GM23248 (cell line): ENCODE data around the gene SDK2. TPM values are rescaled to one million over a fixed set of nuclear protein-coding genes. Genes with fewer than 3 reads are reported as not detected.

Experiments used
- DNase-seq: peaks from one replicate; pipeline ENCODE4 v3.0.0-alpha.2; 2015
- H2AFZ ChIP-seq: fragments of 200-600 bp; sonication (generic); 2 replicates; pipeline ENCODE4 v1.6.1; 2016; ENCODE audit warnings: antibody characterized with exemption
- H3F3A ChIP-seq: fragments of 200-600 bp; sonication (generic); 2 replicates; pipeline ENCODE4 v1.6.1; 2016; ENCODE audit warnings: mild to moderate bottlenecking, antibody characterized with exemption, mixed run types; ENCODE audit not compliant: insufficient read depth
- H3K27ac ChIP-seq: fragments of 200-600 bp; sonication (generic); 2 replicates; pipeline ENCODE4 v1.5.1; 2016; ENCODE audit warnings: mild to moderate bottlenecking
- H3K27me3 ChIP-seq: fragments of 200-600 bp; sonication (generic); replicated peaks from 2 replicates; pipeline ENCODE4 v1.6.1; 2016; ENCODE audit warnings: mild to moderate bottlenecking; ENCODE audit not compliant: insufficient read depth
- H3K36me3 ChIP-seq: fragments of 200-600 bp; sonication (generic); 2 replicates; pipeline ENCODE4 v1.6.1; 2016; ENCODE audit warnings: low read depth, mild to moderate bottlenecking
- H3K4me1 ChIP-seq: fragments of 200-600 bp; sonication (generic); 2 replicates; pipeline ENCODE4 v1.6.1; 2016; ENCODE audit warnings: mild to moderate bottlenecking; ENCODE audit not compliant: insufficient read depth
- H3K4me2 ChIP-seq: fragments of 200-600 bp; sonication (generic); one replicate; pipeline ENCODE4 v1.6.1; 2016; ENCODE audit warnings: mild to moderate bottlenecking; ENCODE audit not compliant: unreplicated experiment
- H3K4me3 ChIP-seq: fragments of 200-600 bp; sonication (generic); 2 replicates; pipeline ENCODE4 v1.5.1; 2016; ENCODE audit warnings: mild to moderate bottlenecking
- H3K79me2 ChIP-seq: fragments of 200-600 bp; sonication (generic); 2 replicates; pipeline ENCODE4 v1.6.1; 2016; ENCODE audit warnings: mild to moderate bottlenecking; ENCODE audit not compliant: insufficient read depth
- H3K9ac ChIP-seq: fragments of 200-600 bp; sonication (generic); 2 replicates; pipeline ENCODE4 v1.6.1; 2016; ENCODE audit warnings: mild to moderate bottlenecking
- H3K9me2 ChIP-seq: fragments of 200-600 bp; sonication (generic); 2 replicates; pipeline ENCODE4 v1.6.1; 2016; ENCODE audit warnings: mixed run types, mild to moderate bottlenecking, moderate library complexity; ENCODE audit not compliant: insufficient read depth
- H3K9me3 ChIP-seq: fragments of 200-600 bp; sonication (generic); one replicate; pipeline ENCODE4 v1.6.1; 2017; ENCODE audit warnings: low read depth
- H4K20me1 ChIP-seq: fragments of 200-600 bp; sonication (generic); 2 replicates; pipeline ENCODE4 v1.6.0; 2016; ENCODE audit not compliant: insufficient read depth
- EZH2 ChIP-seq: fragments of 200-600 bp; sonication (generic); IDR thresholded peaks from 2 replicates; pipeline ENCODE4 v1.6.1; 2018; ENCODE audit warnings: antibody characterized with exemption, mild to moderate bottlenecking; ENCODE audit not compliant: insufficient read depth, poor library complexity, severe bottlenecking
- EZH2phosphoT487 ChIP-seq: fragments of 200-600 bp; sonication (generic); IDR thresholded peaks from 2 replicates; pipeline ENCODE4 v1.6.1; 2018; ENCODE audit warnings: antibody characterized with exemption, moderate library complexity, mild to moderate bottlenecking, low read depth; ENCODE audit not compliant: insufficient read depth
- WGBS, 2 experiments: methylation state at CpG; one replicate each; pipeline ENCODE4 v1.1.6; 2015 to 2017; ENCODE audit warnings: low lambda C conversion rate in 2 of 2, low coverage in 1 of 2; ENCODE audit errors: missing lambda C conversion rate in 2 of 2; 5-methylcytosine and 5-hydroxymethylcytosine counted together
- in situ Hi-C: fragments of 300-500 bp; cut with MboI; formaldehyde crosslinking; loops from 2 replicates; pipeline ENCODE4 v1.15.0; 2020
- polyA plus RNA-seq: library from polyadenylated mRNA; unstranded; fragments of >200 nt; fragmentation: Nextera tagmentation; extraction: Ambion mirVana; gene quantifications from 2 replicates; pipeline ENCODE4 v1.2.1, GENCODE V29; 2016
- total RNA-seq: library from RNA; depleted of rRNA; stranded (reverse); fragments of >200 nt; shearing (Covaris generic); gene quantifications from 2 replicates; pipeline ENCODE4 v1.2.3, GENCODE V29; 2014

The SDK2 gene
- total and polyA plus RNA-seq, 2 experiments from 2014 or later, result under 0.01 to 0.03 TPM

DNA sequence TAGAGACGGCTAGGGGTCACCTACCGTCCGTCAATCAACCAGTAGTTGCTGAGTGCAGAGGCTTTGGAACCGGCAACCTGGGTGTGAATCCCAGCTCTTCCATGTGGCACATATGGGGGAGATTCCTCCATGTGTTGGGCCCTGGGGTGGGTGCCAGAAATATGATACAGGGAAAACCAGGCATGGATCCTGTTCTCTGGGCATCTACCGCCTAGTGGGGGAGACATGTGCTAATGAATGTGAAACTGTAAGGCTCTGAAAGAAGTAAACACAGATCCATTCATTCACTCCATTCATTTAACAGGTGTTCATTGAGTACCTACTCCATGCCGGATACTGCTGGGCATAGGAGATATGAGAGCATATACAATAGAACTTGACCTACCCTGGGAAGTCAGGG, 39.5 kb upstream of the SDK2 start:
- in situ Hi-C loops, result no loop called here
- H3K4me1 ChIP-seq, result no peaks in the 10 kb centered on the region

GRCh38 chr17:73681946-73682345, 37.7 kb upstream of the SDK2 start:
- Histone ChIP-seq H3K4me1 (no peaks in the 10 kb centered on the region), H3K79me2 (no peaks in the 10 kb centered on the region), H3K27me3 (no peaks in the 10 kb centered on the region; the same call in 1 of the 2 replicates), H3K36me3 (no peaks in the 10 kb centered on the region), H3K4me2 (no peak overlapping the region), H3K27ac (no peak overlapping the region), H3K9me2 (no peaks in the 10 kb centered on the region), H4K20me1 (no peaks in the 10 kb centered on the region), H3F3A (no peaks in the 10 kb centered on the region), H3K9ac (no peak overlapping the region), H2AFZ (no peak overlapping the region), H3K9me3 (no peaks in the 10 kb centered on the region), H3K4me3 (no peak overlapping the region)
- in situ Hi-C loops, result no loop called here
- 26 to 33% methylated on average over 1 of the region's 1 CpG for WGBS, 2 experiments
- no peak for TF ChIP-seq EZH2phosphoT487
- TF ChIP-seq EZH2, result no peak
- DNase-seq, result no peak

More for the DNA sequence above, 39.5 kb upstream of the SDK2 start:
- Histone ChIP-seq H3K36me3 (no peaks in the 10 kb centered on the region), H3F3A (no peaks in the 10 kb centered on the region), H3K27me3 (no peaks in the 10 kb centered on the region), H3K9me2 (no peaks in the 10 kb centered on the region), H3K4me2 (no peak overlapping the region), H3K9ac (no peak overlapping the region), H3K79me2 (no peaks in the 10 kb centered on the region), H3K4me3 (no peak overlapping the region), H3K9me3 (no peaks in the 10 kb centered on the region), H2AFZ (no peak overlapping the region), H3K27ac (no peak overlapping the region), H4K20me1 (no peaks in the 10 kb centered on the region)
- DNase-seq, result no peak
- TF ChIP-seq EZH2phosphoT487 (no peak), EZH2 (no peak)
- 15 to 17% methylated on average over 6 of the region's 6 CpGs for WGBS, 2 experiments

DNA sequence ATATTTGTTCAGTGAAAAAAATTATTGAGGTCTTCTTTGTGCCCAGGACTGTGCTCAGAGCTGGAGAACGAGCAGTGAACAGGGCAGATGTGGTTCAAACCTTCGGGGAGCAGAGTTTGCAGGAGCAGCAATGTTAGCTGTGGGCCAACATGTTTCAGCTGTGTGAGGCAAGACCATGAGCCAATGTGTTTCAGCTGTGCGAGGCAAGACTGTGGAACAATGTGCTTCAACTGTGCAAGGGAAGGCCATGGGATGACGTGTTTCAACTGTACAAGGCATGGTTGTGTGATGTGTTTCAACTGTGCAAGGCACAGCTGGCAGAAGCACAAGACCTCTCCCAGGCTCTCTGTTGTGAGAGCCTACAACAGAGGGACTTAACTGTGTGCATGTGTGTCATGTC, 35.2 kb upstream of the SDK2 start:
- Histone ChIP-seq H3K27me3 (no peaks in the 10 kb centered on the region; the same call in 1 of the 2 replicates), H3F3A (no peaks in the 10 kb centered on the region), H3K79me2 (no peaks in the 10 kb centered on the region), H3K9me3 (no peaks in the 10 kb centered on the region), H3K4me2 (no peak overlapping the region), H3K9me2 (no peaks in the 10 kb centered on the region), H3K9ac (no peak overlapping the region), H3K4me1 (no peaks in the 10 kb centered on the region), H4K20me1 (no peaks in the 10 kb centered on the region), H3K4me3 (no peak overlapping the region), H3K27ac (no peak overlapping the region), H2AFZ (no peak overlapping the region), H3K36me3 (no peaks in the 10 kb centered on the region)
- in situ Hi-C loops, result no loop called here
- no peak for TF ChIP-seq EZH2
- TF ChIP-seq EZH2phosphoT487, result no peak
- 0 to 1% methylated on average over 4 of the region's 4 CpGs for whole genome bisulfite sequencing, 2 experiments
- DNase-seq, result no peak

GRCh38 chr17:73678999-73679398, 34.8 kb upstream of the SDK2 start:
- H2AFZ ChIP-seq, result no peak overlapping the region
- no peak for DNase-seq
- WGBS, 2 experiments, result 50 to 56% methylated on average over 6 to 7 of the region's 7 CpGs
- H3K27me3 ChIP-seq, result no peaks in the 10 kb centered on the region; the same call in 1 of the 2 replicates
- H4K20me1 ChIP-seq, result no peaks in the 10 kb centered on the region
- no peaks in the 10 kb centered on the region for H3K79me2 ChIP-seq
- no peak overlapping the region for H3K27ac ChIP-seq
- no peak overlapping the region for H3K9ac ChIP-seq
- H3K36me3 ChIP-seq, result no peaks in the 10 kb centered on the region
- in situ Hi-C loops, result no loop called here
- no peak overlapping the region for H3K4me2 ChIP-seq
- H3F3A ChIP-seq, result no peaks in the 10 kb centered on the region
- no peak overlapping the region for H3K4me3 ChIP-seq
- TF ChIP-seq EZH2phosphoT487 (no peak), EZH2 (no peak)
- H3K9me3 ChIP-seq, result no peaks in the 10 kb centered on the region
- H3K4me1 ChIP-seq, result no peaks in the 10 kb centered on the region
- no peaks in the 10 kb centered on the region for H3K9me2 ChIP-seq

DNA sequence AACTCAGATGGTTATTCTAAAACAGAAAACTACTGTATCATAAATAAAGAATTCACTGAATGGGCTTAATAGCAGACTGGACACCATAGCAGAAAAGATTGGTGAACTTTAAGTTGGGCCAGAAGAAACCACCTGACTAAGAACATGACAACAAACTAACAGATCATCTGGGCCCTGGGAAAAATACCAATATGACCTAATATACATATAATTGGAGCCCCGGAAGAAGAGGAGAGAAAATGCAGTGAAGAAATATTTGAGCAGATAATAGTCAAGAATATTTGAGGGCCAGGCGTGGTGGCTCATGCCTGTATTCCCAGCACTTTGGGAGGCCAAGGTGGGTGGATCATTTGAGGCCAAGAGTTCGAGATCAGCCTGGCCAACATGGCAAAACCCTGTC, 25.5 kb upstream of the SDK2 start:
- in situ Hi-C loops, result no loop called here
- Histone ChIP-seq H3K79me2 (no peaks in the 10 kb centered on the region), H3K9ac (no peak overlapping the region), H3K4me2 (no peak overlapping the region), H2AFZ (no peak overlapping the region), H3K9me2 (no peaks in the 10 kb centered on the region), H3K9me3 (no peaks in the 10 kb centered on the region), H3K27me3 (no peaks in the 10 kb centered on the region), H3K36me3 (no peaks in the 10 kb centered on the region), H3F3A (no peaks in the 10 kb centered on the region), H3K4me3 (no peak overlapping the region), H3K27ac (no peak overlapping the region), H4K20me1 (no peaks in the 10 kb centered on the region), H3K4me1 (no peaks in the 10 kb centered on the region)
- DNase-seq, result no peak
- 29 to 33% methylated on average over 3 of the region's 3 CpGs for WGBS, 2 experiments
- TF ChIP-seq EZH2phosphoT487, result no peak
